Thoracic aorta (tissue), 2 donors: Measurements from ENCODE around the gene SPEM1. TPM values are rescaled to one million over a fixed set of nuclear protein-coding genes. Genes with fewer than 3 reads are reported as not detected.

Source experiments
- ATAC-seq: fragments of 150-250 bp; one replicate; pipeline ENCODE4 v1.8.0; 2017; ENCODE audit warnings: low read depth; ENCODE audit not compliant: insufficient number of reproducible peaks, low FRiP score
- DNase-seq: peaks from one replicate; pipeline ENCODE4 v3.0.0-alpha.2; 2020; ENCODE audit warnings: low spot score
- H3K27ac ChIP-seq, 2 donors: fragments of 200-600 bp; sonication (generic); 1 replicate in 1 of 2; 2 replicates in 1 of 2; pipeline ENCODE4 v1.5.1; 2016; ENCODE audit warnings: mild to moderate bottlenecking in 2 of 2, moderate library complexity in 2 of 2
- H3K27me3 ChIP-seq: fragments of 200-600 bp; sonication (generic); replicated peaks from 2 replicates; pipeline ENCODE4 v1.6.0; 2016; ENCODE audit warnings: mild to moderate bottlenecking; ENCODE audit not compliant: insufficient read depth
- H3K36me3 ChIP-seq: fragments of 200-600 bp; sonication (generic); one replicate; pipeline ENCODE4 v1.5.1; 2016
- H3K4me1 ChIP-seq, 2 donors: fragments of 200-600 bp; sonication (generic); 1 replicate in 1 of 2; 2 replicates in 1 of 2; pipeline versions ENCODE4 v1.5.1 to v1.6.0; 2016; ENCODE audit warnings: low read depth in 2 of 2, mild to moderate bottlenecking in 1 of 2; ENCODE audit not compliant: control insufficient read depth in 1 of 2
- H3K4me3 ChIP-seq: fragments of 200-600 bp; sonication (generic); 2 replicates; pipeline ENCODE4 v1.5.1; 2016; ENCODE audit warnings: mild to moderate bottlenecking
- H3K9me3 ChIP-seq: fragments of 200-600 bp; sonication (generic); 2 replicates; pipeline ENCODE4 v1.5.1; 2016
- CTCF ChIP-seq: fragments of 200-600 bp; sonication (generic); IDR thresholded peaks from one replicate; pipeline ENCODE4 v1.5.1; 2019; ENCODE audit warnings: antibody characterized with exemption
- total RNA-seq, 2 donors: library from RNA; depleted of rRNA; stranded (reverse); fragments of >200 nt; gene quantifications; one replicate each; pipeline versions ENCODE4 v1.1.0 to v1.2.3, GENCODE V29; 2016

The SPEM1 gene
- total RNA-seq, 2 donors from 2014 or later, result not detected

GRCh38 chr17:7380855-7381683 lies 39.1 kb upstream of the SPEM1 start, which contains the start of gene TNK1:
TSS of gene TNK1 (plus strand) at chr17:7381089. CDS start at chr17:7382927, 1,838 bp downstream.
- DNase-seq (no peak), ATAC-seq (no peak)
- H3K4me1 ChIP-seq, result peaks cover 6 to 34% of the 10 kb centered on the region in 2 donors
- TF ChIP-seq CTCF, result no peak
- H3K27me3 ChIP-seq, result no peaks in the 10 kb centered on the region
- H3K4me3 ChIP-seq, result peak within 1 kb of the TSS; percentile 66
- no peak within 1 kb of the TSS for H3K27ac ChIP-seq
- H3K36me3 ChIP-seq, result no peaks in the 10 kb centered on the region
- H3K9me3 ChIP-seq, result no peaks in the 10 kb centered on the region

- no peak for TF ChIP-seq CTCF
- DNase-seq, result no peak
- Histone ChIP-seq H3K4me3 (no peak overlapping the region), H3K27ac (no peak overlapping the region), H3K4me1 (peaks cover 6 to 34% of the 10 kb centered on the region in 2 donors), H3K9me3 (no peaks in the 10 kb centered on the region), H3K36me3 (no peaks in the 10 kb centered on the region), H3K27me3 (no peaks in the 10 kb centered on the region)
- ATAC-seq, result no peak
Measured at GRCh38 chr17:7382901-7383300, 37.2 kb upstream of the SPEM1 start.

- Histone ChIP-seq H3K27ac (no peak overlapping the region), H3K4me3 (peak overlapping the region; percentile 73), H3K36me3 (no peaks in the 10 kb centered on the region), H3K4me1 (peaks cover 6 to 34% of the 10 kb centered on the region in 2 donors), H3K9me3 (no peaks in the 10 kb centered on the region), H3K27me3 (no peaks in the 10 kb centered on the region)
- no peak for TF ChIP-seq CTCF
- DNase-seq (no peak), ATAC-seq (no peak)
Measured at GRCh38 chr17:7383371-7383741, 36.8 kb upstream of the SPEM1 start.

GRCh38 chr17:7383742-7384488 lies 36.2 kb upstream of the SPEM1 start:
- peak overlapping the region; percentile 73 for H3K4me3 ChIP-seq
- DNase-seq (no peak), ATAC-seq (no peak)
- no peaks in the 10 kb centered on the region for H3K27me3 ChIP-seq
- H3K27ac ChIP-seq, result no peak overlapping the region
- TF ChIP-seq CTCF, result no peak
- H3K36me3 ChIP-seq, result no peaks in the 10 kb centered on the region
- H3K9me3 ChIP-seq, result no peaks in the 10 kb centered on the region
- H3K4me1 ChIP-seq, result peaks cover 6 to 34% of the 10 kb centered on the region in 2 donors

- H3K27ac ChIP-seq, result no peak overlapping the region
- peaks cover 2% of the 10 kb centered on the region for H3K36me3 ChIP-seq
- peaks cover 6 to 34% of the 10 kb centered on the region in 2 donors for H3K4me1 ChIP-seq
- no peaks in the 10 kb centered on the region for H3K27me3 ChIP-seq
- no peak for ATAC-seq
- DNase-seq, result no peak
- H3K9me3 ChIP-seq, result no peaks in the 10 kb centered on the region
- H3K4me3 ChIP-seq, result peak overlapping the region; percentile 73
- no peak for TF ChIP-seq CTCF
Measured at GRCh38 chr17:7384489-7385081, 35.5 kb upstream of the SPEM1 start.
